ENCODE data around the gene SMURF2. TPM values are rescaled to one million over a fixed set of nuclear protein-coding genes. Genes with fewer than 3 reads are reported as not detected.

SMURF2 gene
- total RNA-seq (10 to 100 TPM; 16.4 to 29.0 (median 24.6) TPM), polyA plus RNA-seq (10 to 100 TPM in 1 of 2 donors, 1 to 10 TPM in 1; 9.9 to 18.4 TPM)
- long read RNA-seq, donor 1, partial matches to known transcripts: 4 of 7 reads
- long read RNA-seq, donor 1, other reads (novel, unspliced or antisense): 3 of 7 reads
- long read RNA-seq, donor 2, transcript SMURF2-201 (19 exons, 2,918 nt): major isoform, 5 of 5 reads
- long read RNA-seq, donor 2, partial matches to known transcripts: 0 of 5 reads
- long read RNA-seq, donor 2, other reads (novel, unspliced or antisense): 0 of 5 reads
- long read RNA-seq, donor 3, full-length matches to known transcripts: 7 of 18 reads
- long read RNA-seq, donor 3, partial matches to known transcripts: 3 of 18 reads
- long read RNA-seq, donor 3, other reads (novel, unspliced or antisense): 8 of 18 reads

- H3K9me3 ChIP-seq: no peaks in the 10 kb centered on the region
- intact Hi-C loops (cut with DNase I): no loop called here
- peaks cover 4% of the 10 kb centered on the region for H3K4me1 ChIP-seq (ENCODE audit: insufficient read depth)
- H3K27ac ChIP-seq: peak within 1 kb of the TSS; percentile 90 to 94
- TF ChIP-seq POLR2A (IDR thresholded peaks at IDR 0.05): peak; percentile 79
- TF ChIP-seq EP300 (IDR thresholded peaks at IDR 0.05): no peak
- H3K27me3 ChIP-seq: no peaks in the 10 kb centered on the region
- WGBS, 3 donors: 0% methylated on average over 26 to 94 of the region's 95 CpGs
- DNase-seq: peak; percentile 77 to 84 (median 83)
- peak within 1 kb of the TSS; percentile 45 for H3K4me3 ChIP-seq
- H3K36me3 ChIP-seq: no peaks in the 10 kb centered on the region
Measured at GRCh38 chr17:64661976-64662773, at the start of gene SMURF2. Gene SMURF2 (minus strand): TSS chr17:64662307. CDS start chr17:64661880, 427 bp downstream.

GRCh38 chr17:64709481-64709880 lies 47.4 kb upstream of the SMURF2 start:
- TF ChIP-seq POLR2A (IDR thresholded peaks at IDR 0.05): no peak
- TF ChIP-seq CTCF (IDR thresholded peaks at IDR 0.05): no peak
- WGBS, 3 donors: 60 to 64% (median 61%) methylated on average over 4 of the region's 4 CpGs
- no peak for DNase-seq
- intact Hi-C loops (cut with DNase I): no loop called here
- Histone ChIP-seq H3K36me3 (no peaks in the 10 kb centered on the region), H3K4me1 (ENCODE audit: insufficient read depth) (peaks cover 5% of the 10 kb centered on the region), H3K9me3 (no peaks in the 10 kb centered on the region), H3K27ac (no peak overlapping the region), H3K4me3 (no peak overlapping the region), H3K27me3 (no peaks in the 10 kb centered on the region)

- no peak overlapping the region for H3K27ac ChIP-seq
- intact Hi-C loops (cut with DNase I): no loop called here
- no peaks in the 10 kb centered on the region for H3K9me3 ChIP-seq
- H3K36me3 ChIP-seq: no peaks in the 10 kb centered on the region
- no peaks in the 10 kb centered on the region for H3K27me3 ChIP-seq
- TF ChIP-seq EP300 (IDR thresholded peaks at IDR 0.05) (no peak), POLR2A (IDR thresholded peaks at IDR 0.05) (no peak), CTCF (IDR thresholded peaks at IDR 0.05) (no peak)
- H3K4me3 ChIP-seq: no peak overlapping the region
- 12 to 19% (median 13%) methylated on average over 10 of the region's 10 CpGs for WGBS, 3 donors
- DNase-seq: peak; percentile 68 to 84 (median 74)
- peaks cover 3% of the 10 kb centered on the region for H3K4me1 ChIP-seq (ENCODE audit: insufficient read depth)
Measured at GRCh38 chr17:64707050-64707591, 45.0 kb upstream of the SMURF2 start.

- intact Hi-C loops (cut with DNase I): no loop called here
- H3K4me3 ChIP-seq: no peak overlapping the region
Measured at GRCh38 chr17:64706224-64707049, 44.3 kb upstream of the SMURF2 start.

More at GRCh38 chr17:64706224-64707049, 44.3 kb upstream of the SMURF2 start:
- Histone ChIP-seq H3K4me1 (ENCODE audit: insufficient read depth) (peaks cover 3% of the 10 kb centered on the region), H3K9me3 (no peaks in the 10 kb centered on the region), H3K27ac (no peak overlapping the region), H3K36me3 (no peaks in the 10 kb centered on the region), H3K27me3 (no peaks in the 10 kb centered on the region)
- TF ChIP-seq EP300 (IDR thresholded peaks at IDR 0.05) (no peak), CTCF (IDR thresholded peaks at IDR 0.05) (no peak), POLR2A (IDR thresholded peaks at IDR 0.05) (no peak)
- 65 to 70% (median 65%) methylated on average over 8 of the region's 8 CpGs for WGBS, 3 donors
- DNase-seq: no peak

Data from ovary (tissue), 10 donors.